Skeletal muscle tissue (tissue), 4 donors: Measurements from ENCODE around the gene LRFN2. TPM values are rescaled to one million over a fixed set of nuclear protein-coding genes. Genes with fewer than 3 reads are reported as not detected.

Experiments
- H3K27ac ChIP-seq: one replicate; pipeline ENCODE4 v1.7.0; 2013; ENCODE audit warnings: mild to moderate bottlenecking, low read depth, low read length, inconsistent platforms
- H3K27me3 ChIP-seq, 3 donors: one replicate each; pipeline ENCODE4 v1.7.0; 2013; ENCODE audit warnings: low read length in 3 of 3; ENCODE audit not compliant: control insufficient read depth in 3 of 3, insufficient read depth in 3 of 3
- H3K36me3 ChIP-seq, 3 donors: one replicate each; pipeline ENCODE4 v1.7.0; 2013; ENCODE audit warnings: low read length in 3 of 3; ENCODE audit not compliant: control insufficient read depth in 3 of 3, insufficient read depth in 3 of 3
- H3K4me1 ChIP-seq, 3 donors: one replicate each; pipeline ENCODE4 v1.7.0; 2013; ENCODE audit warnings: low read length in 3 of 3, mild to moderate bottlenecking in 3 of 3; ENCODE audit not compliant: control insufficient read depth in 3 of 3, insufficient read depth in 3 of 3
- H3K4me3 ChIP-seq, 3 donors: one replicate each; pipeline ENCODE4 v1.7.0; 2013; ENCODE audit warnings: low read length in 3 of 3
- H3K9ac ChIP-seq, 3 donors: one replicate each; pipeline ENCODE4 v1.7.0; 2013; ENCODE audit warnings: low read length in 3 of 3, mild to moderate bottlenecking in 3 of 3, moderate library complexity in 2 of 3, low read depth in 1 of 3
- H3K9me3 ChIP-seq, 3 donors: one replicate each; pipeline ENCODE4 v1.7.0; 2013; ENCODE audit warnings: low read length in 3 of 3; ENCODE audit not compliant: control insufficient read depth in 3 of 3
- total RNA-seq: library from RNA; depleted of rRNA; stranded (reverse); fragments of >200 nt; gene quantifications from one replicate; pipeline ENCODE4 v1.2.3, GENCODE V29; 2014
- donor health status: Osteomylitis.

LRFN2 gene
- total RNA-seq, 1 donor from 2014 or later = not detected

DNA sequence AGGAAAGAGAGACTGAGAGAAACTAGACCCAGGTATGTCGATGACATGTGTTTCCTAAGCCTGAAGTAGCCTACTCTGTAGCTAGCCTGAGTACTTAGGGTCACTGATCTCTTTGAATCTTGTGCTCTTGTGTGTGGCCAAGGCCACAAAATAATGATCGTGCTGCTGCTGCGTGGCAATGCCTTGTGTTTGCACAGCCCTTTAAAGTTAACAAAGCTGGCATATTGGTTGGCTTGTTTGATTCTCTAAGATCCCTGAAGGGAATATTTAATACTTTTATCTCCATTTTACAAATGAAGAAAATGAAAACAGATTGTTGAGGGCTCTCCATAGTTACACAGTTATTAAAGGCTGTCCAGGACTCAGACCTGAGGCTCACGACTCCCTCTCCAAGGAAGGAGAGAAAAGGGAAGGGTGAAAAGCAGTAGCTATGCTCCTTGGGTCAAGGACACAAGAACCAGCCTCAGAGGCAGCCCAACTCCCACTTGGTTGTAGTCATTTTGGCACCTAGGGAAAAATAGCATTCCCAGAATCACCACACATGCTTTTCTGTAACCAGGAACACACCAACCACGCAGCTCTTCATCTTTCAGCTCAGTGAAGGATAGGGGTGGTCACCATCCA, 130.7 kb downstream of the LRFN2 start:
- Histone ChIP-seq H3K9ac (no peak overlapping the region), H3K4me1 (no peaks in the 10 kb centered on the region), H3K27ac (no peak overlapping the region), H3K4me3 (no peak overlapping the region), H3K36me3 (no peaks in the 10 kb centered on the region), H3K27me3 (no peaks in the 10 kb centered on the region), H3K9me3 (no peaks in the 10 kb centered on the region)

DNA sequence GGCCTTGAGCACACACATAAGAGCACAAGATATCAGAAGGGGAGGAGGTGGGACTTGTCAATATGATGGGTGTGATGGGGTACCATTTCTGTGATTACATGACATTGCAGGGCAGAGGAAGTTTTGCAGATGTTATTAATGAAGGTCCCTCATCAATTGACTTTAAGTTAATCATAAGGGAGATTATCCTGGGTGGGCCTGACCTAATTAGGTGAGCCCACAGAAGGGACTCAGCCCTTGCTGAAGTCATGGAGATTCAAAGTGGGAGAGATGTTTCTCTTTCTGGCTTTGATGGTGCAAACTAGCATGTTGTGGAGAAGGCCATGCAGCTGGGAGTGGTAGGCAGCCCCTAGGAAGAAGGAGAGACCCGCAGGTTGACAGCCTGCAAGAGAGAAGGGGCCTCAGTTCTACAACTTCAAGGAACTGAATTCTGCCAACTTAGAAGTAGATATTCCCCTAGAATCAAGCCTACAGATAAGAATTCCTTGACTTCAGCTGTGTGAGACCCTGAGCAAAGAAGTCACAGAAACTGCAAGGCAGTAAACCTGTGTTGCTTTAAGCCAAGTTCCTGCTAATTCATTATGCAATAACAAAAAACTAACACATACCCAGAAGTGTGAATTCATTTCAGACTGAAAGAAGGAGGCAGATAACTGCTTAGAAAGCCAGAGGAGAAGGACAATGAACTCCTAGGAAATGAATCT, 131.3 kb downstream of the LRFN2 start:
- Histone ChIP-seq H3K9ac (no peak overlapping the region), H3K27me3 (no peaks in the 10 kb centered on the region), H3K36me3 (no peaks in the 10 kb centered on the region), H3K27ac (no peak overlapping the region), H3K4me1 (no peaks in the 10 kb centered on the region), H3K4me3 (no peak overlapping the region), H3K9me3 (no peaks in the 10 kb centered on the region)

DNA sequence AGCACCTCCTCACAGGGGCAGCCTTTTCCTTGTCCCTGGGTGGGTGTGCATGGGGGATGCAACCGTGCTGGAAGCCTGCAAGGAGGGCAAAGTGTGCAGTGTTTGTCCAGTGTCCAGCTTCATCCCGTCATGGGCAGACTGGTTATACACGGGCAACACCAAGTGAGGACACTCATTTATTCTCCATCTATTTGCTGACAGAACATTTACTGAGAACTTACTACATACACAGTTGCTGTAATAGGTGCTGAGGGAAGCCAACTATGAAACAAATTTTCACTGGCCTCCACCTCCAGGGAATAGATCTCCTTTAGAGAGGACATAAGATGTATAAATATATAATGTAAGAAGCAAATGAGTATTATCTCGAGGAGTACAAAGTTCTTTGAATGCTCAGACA, 136.7 kb downstream of the LRFN2 start:
- H3K27ac ChIP-seq = no peak overlapping the region
- H3K36me3 ChIP-seq = no peaks in the 10 kb centered on the region
- H3K4me3 ChIP-seq = no peak overlapping the region
- H3K27me3 ChIP-seq = no peaks in the 10 kb centered on the region
- H3K9ac ChIP-seq = no peak overlapping the region
- no peaks in the 10 kb centered on the region for H3K9me3 ChIP-seq
- H3K4me1 ChIP-seq = no peaks in the 10 kb centered on the region

DNA sequence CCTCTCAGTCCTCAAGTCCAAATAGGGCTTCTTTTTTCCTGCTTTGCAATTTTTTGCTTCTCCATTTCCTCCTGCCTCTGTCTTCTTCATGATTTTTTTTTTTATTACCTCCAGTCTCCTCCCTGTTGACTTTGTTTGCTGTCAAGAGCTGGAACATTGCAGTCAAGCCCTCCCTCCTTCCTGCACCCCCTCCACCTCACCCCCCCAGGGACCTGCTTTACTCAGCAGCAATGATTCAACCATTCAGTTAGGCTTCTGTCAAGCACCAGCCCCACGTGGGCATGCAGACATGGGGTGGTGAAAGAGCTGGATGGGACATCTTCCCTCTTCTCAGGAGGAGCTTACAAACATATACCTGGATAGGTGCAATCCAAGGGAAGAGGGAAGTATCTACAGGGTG, 142.4 kb downstream of the LRFN2 start:
- no peak overlapping the region for H3K27ac ChIP-seq
- no peak overlapping the region for H3K4me3 ChIP-seq
- no peaks in the 10 kb centered on the region for H3K9me3 ChIP-seq
- H3K27me3 ChIP-seq = no peaks in the 10 kb centered on the region
- no peak overlapping the region for H3K9ac ChIP-seq
- H3K36me3 ChIP-seq = no peaks in the 10 kb centered on the region
- no peaks in the 10 kb centered on the region for H3K4me1 ChIP-seq

DNA sequence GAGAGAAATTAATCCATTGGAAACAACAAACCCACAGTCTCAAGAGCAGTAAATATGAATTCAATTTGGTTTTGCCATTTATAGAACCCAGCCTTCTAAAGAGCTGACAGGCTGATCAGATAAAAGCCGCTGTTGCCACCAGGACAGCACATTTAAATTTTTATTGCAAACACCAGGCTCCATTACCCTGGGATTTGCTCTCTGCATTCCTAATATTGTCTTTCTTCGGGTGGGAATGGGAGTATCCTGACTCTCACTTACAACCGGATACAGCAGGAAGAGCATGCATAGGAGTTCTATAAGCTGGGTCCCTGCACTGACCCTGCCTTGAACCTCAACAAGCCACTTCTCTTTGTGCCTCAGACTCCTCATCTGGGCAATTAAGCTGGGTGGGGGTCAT, 142.9 kb downstream of the LRFN2 start:
- Histone ChIP-seq H3K9me3 (no peaks in the 10 kb centered on the region), H3K4me1 (no peaks in the 10 kb centered on the region), H3K27me3 (no peaks in the 10 kb centered on the region), H3K4me3 (no peak overlapping the region), H3K36me3 (no peaks in the 10 kb centered on the region), H3K9ac (no peak overlapping the region), H3K27ac (no peak overlapping the region)

DNA sequence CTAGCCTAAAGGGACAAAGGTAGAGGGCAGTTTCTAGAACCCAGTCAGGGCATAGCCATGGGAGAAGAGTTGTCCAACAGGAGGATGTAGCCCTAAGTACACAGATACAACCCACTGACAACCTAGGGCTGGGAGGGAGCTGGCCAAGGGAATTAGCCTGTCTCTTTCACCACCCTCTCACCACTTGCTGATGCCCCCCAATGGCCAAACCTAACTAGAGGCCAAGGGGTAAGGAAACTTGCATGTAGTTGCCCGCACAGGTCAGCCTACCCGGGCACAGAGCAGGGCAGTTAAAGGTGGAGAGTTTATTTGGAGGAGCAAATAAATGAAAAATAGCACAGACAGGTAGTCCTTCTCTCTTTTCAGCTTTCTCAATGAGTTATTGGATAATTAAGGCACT, 143.3 kb downstream of the LRFN2 start:
- no peaks in the 10 kb centered on the region for H3K36me3 ChIP-seq
- no peaks in the 10 kb centered on the region for H3K9me3 ChIP-seq
- no peaks in the 10 kb centered on the region for H3K27me3 ChIP-seq
- H3K4me3 ChIP-seq = no peak overlapping the region
- H3K9ac ChIP-seq = no peak overlapping the region
- H3K4me1 ChIP-seq = no peaks in the 10 kb centered on the region
- no peak overlapping the region for H3K27ac ChIP-seq

DNA sequence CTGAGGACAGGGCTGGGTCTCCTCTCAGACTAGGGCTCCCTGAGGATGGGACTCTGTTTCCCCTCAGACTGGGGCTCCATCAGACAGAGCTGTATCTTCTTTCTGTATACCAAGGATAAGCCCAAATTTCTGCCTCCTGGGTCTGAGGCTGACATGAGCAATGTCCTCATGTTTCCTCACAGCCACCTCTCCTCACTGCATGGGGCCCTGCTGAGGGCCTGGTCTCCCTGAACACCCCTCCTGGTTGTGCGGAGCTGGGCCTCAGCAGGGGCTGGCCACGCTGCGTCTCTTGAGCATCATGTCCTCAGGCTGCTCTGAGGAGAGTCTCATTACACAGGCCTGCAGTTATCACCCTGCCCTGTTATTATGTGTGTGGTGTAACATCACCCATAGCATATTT, 144.6 kb downstream of the LRFN2 start:
- H3K4me3 ChIP-seq = no peak overlapping the region
- no peaks in the 10 kb centered on the region for H3K36me3 ChIP-seq
- no peaks in the 10 kb centered on the region for H3K4me1 ChIP-seq
- no peak overlapping the region for H3K27ac ChIP-seq
- no peak overlapping the region for H3K9ac ChIP-seq
- no peaks in the 10 kb centered on the region for H3K9me3 ChIP-seq
- no peaks in the 10 kb centered on the region for H3K27me3 ChIP-seq

DNA sequence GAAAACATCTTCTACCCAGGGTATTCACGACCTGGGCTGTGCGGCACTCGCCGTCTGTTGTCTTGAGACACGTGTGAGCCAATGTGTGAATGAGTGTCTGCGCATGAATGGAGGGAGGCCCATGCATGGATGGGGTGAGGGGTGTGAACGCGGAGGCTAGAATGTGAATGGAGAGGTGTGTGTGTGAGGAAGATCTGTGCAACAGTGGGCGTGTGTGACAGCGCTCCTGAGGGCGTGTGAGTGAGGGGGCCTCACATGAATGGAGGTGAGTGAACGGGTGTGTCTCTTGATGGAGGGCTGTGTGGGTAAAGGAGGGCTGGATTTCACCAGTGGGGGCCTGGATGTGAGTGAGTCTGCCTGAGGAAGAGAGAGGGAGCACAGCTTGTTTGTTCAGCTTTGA, 146.0 kb downstream of the LRFN2 start:
- no peaks in the 10 kb centered on the region for H3K27me3 ChIP-seq
- no peaks in the 10 kb centered on the region for H3K9me3 ChIP-seq
- H3K36me3 ChIP-seq = no peaks in the 10 kb centered on the region
- H3K27ac ChIP-seq = no peak overlapping the region
- H3K4me1 ChIP-seq = peaks cover 0 to 6% (median 5%) of the 10 kb centered on the region in 3 donors
- H3K9ac ChIP-seq = no peak overlapping the region
- no peak overlapping the region for H3K4me3 ChIP-seq

DNA sequence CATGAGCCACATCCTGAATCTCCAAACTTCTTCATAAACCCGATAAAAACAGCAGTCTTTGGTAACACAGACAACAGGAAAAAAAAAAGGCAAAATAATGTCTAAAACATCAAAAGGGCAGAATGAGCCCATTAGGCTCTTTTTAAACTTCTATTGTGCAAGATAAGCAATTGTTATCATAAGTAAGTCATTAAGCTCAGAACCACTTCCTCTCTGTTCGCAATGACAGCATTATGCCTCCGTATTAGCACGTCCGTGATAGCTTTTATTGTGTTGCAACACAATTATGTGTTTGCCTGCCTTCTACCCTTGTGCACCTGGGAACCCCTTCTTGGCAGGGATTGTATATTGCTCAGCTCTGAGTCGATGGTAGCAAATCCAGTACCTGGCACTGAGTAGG, 147.1 kb downstream of the LRFN2 start:
- Histone ChIP-seq H3K4me3 (no peak overlapping the region), H3K36me3 (no peaks in the 10 kb centered on the region), H3K9ac (no peak overlapping the region), H3K4me1 (peaks cover 0 to 6% (median 5%) of the 10 kb centered on the region in 3 donors), H3K9me3 (no peaks in the 10 kb centered on the region), H3K27me3 (no peaks in the 10 kb centered on the region), H3K27ac (no peak overlapping the region)

DNA sequence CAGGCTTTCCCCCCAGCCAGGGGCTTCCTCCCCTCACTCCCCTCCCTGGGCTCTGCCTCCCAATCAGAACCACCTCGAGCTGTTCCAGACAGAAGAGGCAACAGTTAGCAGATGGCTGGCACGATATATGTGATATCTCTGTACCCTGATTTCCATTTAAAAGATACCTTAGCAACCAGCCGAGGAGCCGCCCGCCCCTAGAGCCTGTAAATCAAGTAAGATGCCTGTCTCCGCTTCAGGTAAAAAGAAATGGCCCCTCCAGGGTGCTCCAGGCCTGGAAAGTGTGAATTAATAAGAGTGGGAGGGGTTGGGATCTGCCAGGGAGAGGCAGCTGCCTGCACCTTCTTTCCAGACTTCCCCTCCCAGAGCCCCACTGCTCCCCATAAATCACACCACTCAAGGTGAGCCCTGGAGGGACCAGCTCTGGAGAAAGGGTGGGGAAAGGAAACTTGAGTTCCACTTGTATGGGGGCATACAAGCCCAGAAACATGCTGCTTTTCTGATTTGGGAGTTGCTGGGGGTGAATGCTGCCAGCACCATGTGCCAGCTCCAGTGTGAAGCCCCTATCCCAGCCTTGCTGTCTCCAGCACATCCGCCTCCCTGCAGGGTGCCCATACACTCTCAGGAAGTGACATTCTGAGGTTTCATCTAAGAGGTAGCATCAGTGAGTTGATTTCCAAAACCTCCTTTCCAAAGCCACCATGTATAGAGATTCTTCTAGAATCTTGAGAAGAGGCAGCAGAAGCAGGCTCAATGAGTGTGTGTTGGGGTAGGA, 148.0 kb downstream of the LRFN2 start:
- H3K27me3 ChIP-seq = no peaks in the 10 kb centered on the region
- H3K9ac ChIP-seq = no peak overlapping the region
- H3K36me3 ChIP-seq = no peaks in the 10 kb centered on the region
- no peak overlapping the region for H3K27ac ChIP-seq
- no peaks in the 10 kb centered on the region for H3K9me3 ChIP-seq
- H3K4me1 ChIP-seq = peaks cover 0 to 6% (median 5%) of the 10 kb centered on the region in 3 donors
- no peak overlapping the region for H3K4me3 ChIP-seq
